Aorta (tissue), 5 donors: ENCODE results near the gene ZNF607. TPM values are rescaled to one million over a fixed set of nuclear protein-coding genes. Genes with fewer than 3 reads are reported as not detected.
"Not testable (repeated sequence)": the region's sequence is repeated elsewhere in the genome, so short reads cannot be mapped to it uniquely, and the experiment has no call there.

ENCODE experiments used
- ATAC-seq: fragments of 200-7000 bp; cut with Tn5 transposase; one replicate; pipeline ENCODE4 v1.9.1; 2022; ENCODE audit warnings: moderate library complexity; ENCODE audit not compliant: low FRiP score
- DNase-seq, 2 donors: peaks; one replicate each; pipeline ENCODE4 v3.0.0-alpha.2; 2020
- H3K27ac ChIP-seq, 2 donors: one replicate each; pipeline ENCODE4 v1.5.1; 2013; ENCODE audit warnings: low read length in 2 of 2, mild to moderate bottlenecking in 2 of 2, moderate library complexity in 2 of 2, control low read depth in 1 of 2, inconsistent platforms in 1 of 2, low read depth in 1 of 2
- H3K27me3 ChIP-seq, 2 donors: one replicate each; pipeline ENCODE4 v1.6.1; 2013; ENCODE audit warnings: control low read depth in 1 of 2, low read length in 1 of 2, mild to moderate bottlenecking in 1 of 2, moderate library complexity in 1 of 2; ENCODE audit not compliant: insufficient read depth in 2 of 2, control insufficient read depth in 1 of 2
- H3K36me3 ChIP-seq, 2 donors: one replicate each; pipeline ENCODE4 v1.6.1; 2013; ENCODE audit warnings: control low read depth in 1 of 2, low read length in 1 of 2, mild to moderate bottlenecking in 1 of 2; ENCODE audit not compliant: insufficient read depth in 2 of 2, control insufficient read depth in 1 of 2
- H3K4me1 ChIP-seq, 2 donors: one replicate each; pipeline ENCODE4 v1.6.1; 2013; ENCODE audit warnings: low read length in 2 of 2, control low read depth in 1 of 2, mild to moderate bottlenecking in 1 of 2, moderate library complexity in 1 of 2; ENCODE audit not compliant: insufficient read depth in 2 of 2, control insufficient read depth in 1 of 2
- H3K4me3 ChIP-seq, 2 donors: one replicate each; pipeline ENCODE4 v1.5.1; 2013; ENCODE audit warnings: low read length in 2 of 2, control low read depth in 1 of 2, mild to moderate bottlenecking in 1 of 2
- H3K9me3 ChIP-seq: one replicate; pipeline ENCODE4 v1.6.1; 2013; ENCODE audit warnings: mild to moderate bottlenecking, low read length; ENCODE audit not compliant: control insufficient read depth
- WGBS, 2 donors: extraction: QIAGEN DNeasy Blood & Tissue Kit; methylation state at CpG; one replicate each; pipeline ENCODE4 v1.1.7; 2013; 5-methylcytosine and 5-hydroxymethylcytosine counted together
- intact Hi-C, 2 donors: fragments of 100-400 bp; cut with DNase I; formaldehyde crosslinking; loops; one replicate each; pipeline versions ENCODE4 v1.14.2 to v1.15.0; 2022
- polyA plus RNA-seq, 2 donors: library from polyadenylated mRNA; stranded (reverse); fragments of 200-250 nt; gene quantifications; one replicate each; pipeline ENCODE4 v1.2.3, GENCODE V29; 2013
- total RNA-seq, 2 donors: library from RNA; stranded (reverse); fragmentation: NEBNext Ultra II Directional; extraction: Animal tissue kit (Norgen Biotek cat#: 25700); gene quantifications; one replicate each; pipeline ENCODE4 v1.2.1, GENCODE V29; 2021
- donor health status: healthy with polysubstance abuse.
- donor health status: Bipolar disorder and iron deficiency.
- donor health status: DM: no; HTN: no; CAD: no.
- donor health status: DM: no; HTN: no; CAD: no.
- donor health status: DM: yes; HTN: yes; CAD: no.

Gene ZNF607
- total and polyA plus RNA-seq, 4 donors, result 0.63 to 8.4 (median 4.8) TPM

GRCh38 chr19:37657157-37657556 is 62.4 kb downstream of the ZNF607 start:
- intact Hi-C loops, result loop anchor here in 1 of 2 donors (10.0 kb wide), 1 partner anchor 62 kb away; the partner anchor contains the start of genes ZNF540 and ZNF571
- 95 to 97% methylated on average over 8 of the region's 8 CpGs for WGBS, 2 donors
- not testable (repeated sequence) for H3K27ac ChIP-seq, H3K4me3 ChIP-seq, H3K4me1 ChIP-seq, H3K9me3 ChIP-seq, H3K36me3 ChIP-seq, DNase-seq, ATAC-seq, H3K27me3 ChIP-seq

- Histone ChIP-seq H3K9me3 (no peaks in the 10 kb centered on the region), H3K27ac (peak overlapping the region; percentile 36 to 55), H3K4me1 (no peaks in the 10 kb centered on the region), H3K4me3 (peak overlapping the region; percentile 59 to 82), H3K36me3 (no peaks in the 10 kb centered on the region), H3K27me3 (no peaks in the 10 kb centered on the region)
- peak; percentile 92 for ATAC-seq
- peak; percentile 89 to 94 for DNase-seq
- intact Hi-C loops, result loop anchor here (2.0 to 10.0 kb wide), 2 partner anchors 61 kb away; partner anchors contain the start of genes ZNF540 (in 2 of the 2) and ZNF571 (in 2 of the 2)
- 0% methylated on average over 57 of the region's 57 CpGs for WGBS, 2 donors
Measured at GRCh38 chr19:37655689-37656371, 63.7 kb downstream of the ZNF607 start.

- peak within 1 kb of the TSS; percentile 36 to 55 for H3K27ac ChIP-seq
- no peaks in the 10 kb centered on the region for H3K27me3 ChIP-seq
- no peaks in the 10 kb centered on the region for H3K9me3 ChIP-seq
- DNase-seq, result peak; percentile 90 to 93
- H3K36me3 ChIP-seq, result no peaks in the 10 kb centered on the region
- intact Hi-C loops, result loop anchor here (2.0 to 10.0 kb wide), 2 partner anchors 60 kb away; partner anchors contain the start of genes ZNF540 (in 2 of the 2) and ZNF571 (in 2 of the 2)
- ATAC-seq, result peak; percentile 98
- WGBS, 2 donors, result 1% methylated on average over 33 to 34 of the region's 34 CpGs
- H3K4me3 ChIP-seq, result peak within 1 kb of the TSS; percentile 59 to 82
- no peaks in the 10 kb centered on the region for H3K4me1 ChIP-seq
Measured at GRCh38 chr19:37655301-37655688, 64.3 kb downstream of the ZNF607 start, which contains the start of gene ZFP30. TSS of gene ZFP30 (minus strand) at chr19:37655465. CDS start at chr19:37647822, 7,643 bp downstream.

GRCh38 chr19:37654629-37655300 is 64.8 kb downstream of the ZNF607 start:
- no peaks in the 10 kb centered on the region for H3K4me1 ChIP-seq
- H3K27me3 ChIP-seq, result no peaks in the 10 kb centered on the region
- intact Hi-C loops, result loop anchor here (2.0 to 10.0 kb wide), 2 partner anchors 60 kb away; partner anchors contain the start of genes ZNF540 (in 2 of the 2) and ZNF571 (in 2 of the 2)
- peak overlapping the region; percentile 59 to 82 for H3K4me3 ChIP-seq
- peak; percentile 58 to 74 for DNase-seq
- WGBS, 2 donors, result 0 to 1% methylated on average over 38 to 40 of the region's 40 CpGs
- H3K27ac ChIP-seq, result peak overlapping the region in 1 of 2 donors; percentile 55
- ATAC-seq, result peak; percentile 77
- H3K36me3 ChIP-seq, result no peaks in the 10 kb centered on the region
- H3K9me3 ChIP-seq, result peaks cover 1% of the 10 kb centered on the region

- Histone ChIP-seq H3K36me3 (no peaks in the 10 kb centered on the region), H3K9me3 (peaks cover 3% of the 10 kb centered on the region), H3K4me3 (peak overlapping the region; percentile 38 to 82), H3K27ac (no peak overlapping the region), H3K27me3 (no peaks in the 10 kb centered on the region), H3K4me1 (no peaks in the 10 kb centered on the region)
- DNase-seq (no peak), ATAC-seq (no peak)
- intact Hi-C loops, result loop anchor here (2.0 to 10.0 kb wide), 2 partner anchors 59 kb away; partner anchors contain the start of genes ZNF540 (in 2 of the 2) and ZNF571 (in 2 of the 2)
- WGBS, 2 donors, result 1% methylated on average over 5 of the region's 5 CpGs
Measured at GRCh38 chr19:37654118-37654517, 65.4 kb downstream of the ZNF607 start.

Other genes starting within 250 kb of the ZNF607 start
- gene ZNF793, start 212.8 kb downstream of the ZNF607 start, total RNA-seq, result 1 to 10 TPM; 7.5 to 8.3 TPM
- 1 to 10 TPM in 1 of 2 donors, under 1 TPM in 1; 0.63 to 7.3 TPM for gene ZNF793, start 212.8 kb downstream of the ZNF607 start, polyA plus RNA-seq
- gene ZNF571, start 125.0 kb downstream of the ZNF607 start, total RNA-seq, result 1 to 10 TPM; 6.5 to 7.8 TPM
- gene ZNF571, start 125.0 kb downstream of the ZNF607 start, polyA plus RNA-seq, result 1 to 10 TPM; 1.0 to 2.2 TPM
- gene ZNF540, start 124.9 kb downstream of the ZNF607 start, total RNA-seq, result 10 to 100 TPM in 1 of 2 donors, 1 to 10 TPM in 1; 6.6 to 10.2 TPM
- 10 to 100 TPM in 1 of 2 donors, 1 to 10 TPM in 1; 6.6 to 10.8 TPM for gene ZNF540, start 124.9 kb downstream of the ZNF607 start, polyA plus RNA-seq
- gene ZFP30, start 64.3 kb downstream of the ZNF607 start, total RNA-seq, result 10 to 100 TPM; 11.8 to 15.7 TPM
- gene ZFP30, start 64.3 kb downstream of the ZNF607 start, polyA plus RNA-seq, result 1 to 10 TPM; 1.9 to 4.7 TPM
- 10 to 100 TPM in 1 of 2 donors, 1 to 10 TPM in 1; 9.4 to 16.2 TPM for gene ZNF573, start 59.8 kb upstream of the ZNF607 start, total RNA-seq
- gene ZNF573, start 59.8 kb upstream of the ZNF607 start, polyA plus RNA-seq, result 1 to 10 TPM; 1.5 to 2.0 TPM
- not detected for gene WDR87, start 186.8 kb upstream of the ZNF607 start, total RNA-seq
- not detected for gene WDR87, start 186.8 kb upstream of the ZNF607 start, polyA plus RNA-seq
- 10 to 100 TPM; 17.2 to 20.9 TPM for gene SIPA1L3, start 187.4 kb upstream of the ZNF607 start, total RNA-seq
- gene SIPA1L3, start 187.4 kb upstream of the ZNF607 start, polyA plus RNA-seq, result 1 to 10 TPM; 1.3 to 5.3 TPM